Esophagus (tissue), 2 donors: ENCODE measurements around the gene POSTN. TPM values are rescaled to one million over a fixed set of nuclear protein-coding genes. Genes with fewer than 3 reads are reported as not detected.
"Not testable (repeated sequence)": the region's sequence is repeated elsewhere in the genome, so short reads cannot be mapped to it uniquely, and the experiment has no call there.

Source experiments
- H3K27ac ChIP-seq, 2 donors: one replicate each; pipeline ENCODE4 v1.5.1; 2013; ENCODE audit warnings: low read depth in 2 of 2, mild to moderate bottlenecking in 2 of 2, inconsistent platforms in 1 of 2, low read length in 1 of 2, moderate library complexity in 1 of 2
- H3K27me3 ChIP-seq, 2 donors: one replicate each; pipeline ENCODE4 v1.6.1; 2013; ENCODE audit warnings: low read length in 2 of 2, control low read depth in 1 of 2, mild to moderate bottlenecking in 1 of 2; ENCODE audit not compliant: insufficient read depth in 2 of 2, control insufficient read depth in 1 of 2
- H3K36me3 ChIP-seq, 2 donors: one replicate each; pipeline ENCODE4 v1.6.1; 2013; ENCODE audit warnings: low read length in 1 of 2; ENCODE audit not compliant: control insufficient read depth in 2 of 2, insufficient read depth in 2 of 2
- H3K4me1 ChIP-seq, 2 donors: one replicate each; pipeline ENCODE4 v1.6.1; 2013; ENCODE audit warnings: low read length in 1 of 2; ENCODE audit not compliant: control insufficient read depth in 2 of 2, insufficient read depth in 2 of 2
- H3K4me3 ChIP-seq, 2 donors: one replicate each; pipeline ENCODE4 v1.5.1; 2013; ENCODE audit warnings: low read length in 2 of 2, mild to moderate bottlenecking in 2 of 2, low read depth in 1 of 2, moderate library complexity in 1 of 2
- H3K9me3 ChIP-seq, 2 donors: one replicate each; pipeline ENCODE4 v1.6.1; 2013; ENCODE audit warnings: mild to moderate bottlenecking in 2 of 2, low read depth in 1 of 2, low read length in 1 of 2, moderate library complexity in 1 of 2; ENCODE audit not compliant: control insufficient read depth in 2 of 2, insufficient read depth in 1 of 2
- WGBS, 2 donors: extraction: QIAGEN DNeasy Blood & Tissue Kit; methylation state at CpG; one replicate each; pipeline ENCODE4 v1.1.7; 2013; 5-methylcytosine and 5-hydroxymethylcytosine counted together
- polyA plus RNA-seq, 2 donors: library from polyadenylated mRNA; stranded (reverse); fragments of 200-250 nt; gene quantifications; one replicate each; pipeline ENCODE4 v1.2.3, GENCODE V29; 2013
- donor health status: healthy with polysubstance abuse.
- donor health status: Bipolar disorder and iron deficiency.

The POSTN gene
- polyA plus RNA-seq, 2 donors, result 4.7 to 7.1 TPM

DNA sequence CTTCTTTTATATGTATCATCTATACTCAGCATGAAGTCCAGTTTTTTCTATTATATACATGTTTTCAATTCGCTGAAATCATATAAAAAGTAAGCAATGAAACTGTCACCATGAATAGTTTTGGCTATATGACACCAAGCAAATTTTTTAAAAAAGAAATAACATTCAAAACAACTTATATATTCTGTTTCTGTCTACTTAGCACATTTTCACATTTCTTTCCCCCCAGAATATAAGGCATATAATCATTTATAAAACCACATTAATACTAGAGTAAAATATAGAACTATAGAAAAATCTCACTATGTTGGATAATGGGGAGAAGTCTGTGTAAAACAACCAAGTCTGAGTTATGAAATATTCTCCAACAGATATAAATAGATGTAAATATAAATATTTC lies 33.1 kb downstream of the POSTN start:
- Histone ChIP-seq H3K36me3 (no peaks in the 10 kb centered on the region), H3K4me3 (no peak overlapping the region), H3K9me3 (no peaks in the 10 kb centered on the region), H3K27ac (no peak overlapping the region), H3K4me1 (no peaks in the 10 kb centered on the region), H3K27me3 (no peaks in the 10 kb centered on the region)
- 76 to 81% methylated on average over 1 of the region's 1 CpG for WGBS, 2 donors

GRCh38 chr13:37561031-37561430 lies 37.5 kb downstream of the POSTN start:
- Histone ChIP-seq H3K4me1 (no peaks in the 10 kb centered on the region), H3K27me3 (no peaks in the 10 kb centered on the region), H3K4me3 (no peak overlapping the region), H3K9me3 (no peaks in the 10 kb centered on the region), H3K36me3 (no peaks in the 10 kb centered on the region), H3K27ac (no peak overlapping the region)
- 71 to 75% methylated on average over 2 of the region's 2 CpGs for WGBS, 2 donors

DNA sequence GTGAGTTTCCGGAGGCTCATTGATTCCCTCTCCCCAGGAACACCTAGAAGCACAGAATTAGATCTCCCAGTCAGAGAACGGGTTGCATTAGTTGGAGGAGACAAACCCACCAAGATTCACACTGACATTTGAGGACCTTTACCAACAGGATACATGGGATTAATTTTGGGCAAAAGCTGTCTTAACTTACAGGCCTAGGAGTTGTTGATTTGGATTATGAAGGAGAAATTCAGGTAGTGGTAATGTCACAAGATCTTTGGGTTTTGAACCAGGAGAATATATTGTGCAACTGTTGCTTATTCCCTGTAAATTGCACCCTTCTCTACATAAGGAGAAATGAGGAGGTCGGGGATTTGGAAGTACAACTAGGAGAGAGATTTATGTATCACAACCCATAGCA lies 38.0 kb downstream of the POSTN start:
- H3K36me3 ChIP-seq, result no peaks in the 10 kb centered on the region
- H3K9me3 ChIP-seq, result no peaks in the 10 kb centered on the region
- 84 to 91% methylated on average over 3 of the region's 3 CpGs for WGBS, 2 donors

GRCh38 chr13:37558766-37559165 lies 39.8 kb downstream of the POSTN start:
- H3K9me3 ChIP-seq, H3K27ac ChIP-seq, H3K27me3 ChIP-seq, H3K4me1 ChIP-seq, H3K36me3 ChIP-seq, H3K4me3 ChIP-seq: not testable (repeated sequence)
- 81 to 85% methylated on average over 5 of the region's 5 CpGs for WGBS, 2 donors

More for the DNA sequence above, 38.0 kb downstream of the POSTN start:
- H3K4me1 ChIP-seq, result no peaks in the 10 kb centered on the region
- no peaks in the 10 kb centered on the region for H3K27me3 ChIP-seq
- no peak overlapping the region for H3K27ac ChIP-seq
- H3K4me3 ChIP-seq, result no peak overlapping the region

DNA sequence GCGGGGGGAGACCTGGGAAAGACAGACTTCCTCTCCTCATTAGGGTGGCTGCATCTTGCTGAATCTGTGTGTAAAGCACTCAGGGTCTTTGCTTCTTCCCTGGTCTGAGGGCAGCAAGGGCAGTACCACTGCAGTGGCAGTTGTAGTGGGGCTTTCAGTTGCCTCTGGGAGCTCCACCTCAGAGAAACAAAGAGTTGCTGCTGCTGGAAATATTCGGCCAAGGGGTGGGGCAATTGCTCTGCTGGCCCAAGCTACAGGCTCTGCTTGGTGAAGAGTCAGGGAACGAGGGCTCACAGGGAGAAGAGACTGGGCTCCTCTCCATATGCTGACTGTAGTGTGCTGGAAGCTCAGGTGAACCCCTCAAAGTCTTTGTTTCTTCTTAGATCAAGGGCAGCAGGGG lies 52.5 kb downstream of the POSTN start:
- 62 to 76% methylated on average over 3 of the region's 3 CpGs for WGBS, 2 donors
- no peak overlapping the region for H3K4me3 ChIP-seq
- no peaks in the 10 kb centered on the region for H3K4me1 ChIP-seq
- H3K9me3 ChIP-seq, result peaks cover 2% of the 10 kb centered on the region in 2 donors
- no peak overlapping the region for H3K27ac ChIP-seq
- H3K27me3 ChIP-seq, result no peaks in the 10 kb centered on the region
- no peaks in the 10 kb centered on the region for H3K36me3 ChIP-seq

GRCh38 chr13:37544995-37545394 lies 53.6 kb downstream of the POSTN start:
- H3K4me3 ChIP-seq, result no peak overlapping the region
- no peaks in the 10 kb centered on the region for H3K4me1 ChIP-seq
- 90 to 93% methylated on average over 3 of the region's 3 CpGs for WGBS, 2 donors
- no peaks in the 10 kb centered on the region for H3K36me3 ChIP-seq
- H3K27ac ChIP-seq, result no peak overlapping the region
- H3K27me3 ChIP-seq, result no peaks in the 10 kb centered on the region
- peaks cover 2% of the 10 kb centered on the region in 2 donors for H3K9me3 ChIP-seq

- no peak overlapping the region for H3K27ac ChIP-seq
- no peaks in the 10 kb centered on the region for H3K9me3 ChIP-seq
- 86 to 87% methylated on average over 3 of the region's 3 CpGs for WGBS, 2 donors
- no peak overlapping the region for H3K4me3 ChIP-seq
- H3K27me3 ChIP-seq, result no peaks in the 10 kb centered on the region
- H3K36me3 ChIP-seq, result no peaks in the 10 kb centered on the region
- H3K4me1 ChIP-seq, result no peaks in the 10 kb centered on the region
These were observed 58.5 kb downstream of the POSTN start for GRCh38 chr13:37539976-37540605.

DNA sequence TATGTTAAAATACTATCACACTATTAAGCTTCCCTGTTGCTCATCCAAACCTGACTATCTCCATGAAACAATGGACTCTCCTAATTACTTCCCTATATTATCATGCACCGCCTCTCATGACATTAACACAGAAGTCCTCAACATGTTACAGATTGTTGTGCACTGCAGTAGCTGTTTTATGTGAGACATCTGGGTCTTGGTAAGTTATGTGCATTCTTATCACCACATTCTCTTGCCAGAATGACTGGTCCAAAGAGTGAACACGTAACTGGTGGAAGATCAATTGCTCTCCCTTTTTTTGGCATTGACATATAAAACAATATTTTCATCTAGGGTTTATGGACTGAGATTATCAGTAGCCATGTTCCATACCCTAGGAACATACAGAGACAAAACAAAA lies 59.4 kb downstream of the POSTN start:
- Histone ChIP-seq H3K4me1 (no peaks in the 10 kb centered on the region), H3K27ac (no peak overlapping the region), H3K27me3 (no peaks in the 10 kb centered on the region), H3K4me3 (no peak overlapping the region), H3K9me3 (no peaks in the 10 kb centered on the region), H3K36me3 (no peaks in the 10 kb centered on the region)
- WGBS, 2 donors, result 82 to 88% methylated on average over 2 of the region's 2 CpGs

- Histone ChIP-seq H3K36me3 (no peaks in the 10 kb centered on the region), H3K27ac (no peak overlapping the region), H3K27me3 (no peaks in the 10 kb centered on the region), H3K4me3 (no peak overlapping the region), H3K9me3 (no peaks in the 10 kb centered on the region), H3K4me1 (no peaks in the 10 kb centered on the region)
- 65 to 67% methylated on average over 2 of the region's 2 CpGs for WGBS, 2 donors
These were observed 63.1 kb downstream of the POSTN start for GRCh38 chr13:37535501-37535900.

GRCh38 chr13:37534676-37535075 lies 63.9 kb downstream of the POSTN start:
- Histone ChIP-seq H3K9me3 (no peaks in the 10 kb centered on the region), H3K27me3 (no peaks in the 10 kb centered on the region), H3K4me1 (no peaks in the 10 kb centered on the region), H3K27ac (no peak overlapping the region), H3K36me3 (no peaks in the 10 kb centered on the region), H3K4me3 (no peak overlapping the region)
- WGBS, 2 donors, result 92 to 98% methylated on average over 1 of the region's 1 CpG
